Natural killer cell (primary cell): ENCODE results near the gene CHID1. TPM values are rescaled to one million over a fixed set of nuclear protein-coding genes. Genes with fewer than 3 reads are reported as not detected.

Experiments
- ATAC-seq, 3 donors: fragments of 150-1000 bp in 2 of 3; fragments of 200-7000 bp in 1 of 3; cut with Tn5 transposase; 1 replicate in 1 of 3; 2 replicates in 2 of 3; pipeline ENCODE4 v1.10.0; 2021; ENCODE audit warnings: mild to moderate bottlenecking in 2 of 3, moderate library complexity in 2 of 3
- DNase-seq, 2 donors: peaks; one replicate each; pipeline versions ENCODE4 v3.0.0 to v3.0.0-alpha.2; 2013 to 2021; ENCODE audit warnings: mixed read lengths in 1 of 2
- H3K27ac ChIP-seq: one replicate; pipeline ENCODE4 v1.5.1; 2013; ENCODE audit warnings: mild to moderate bottlenecking, low read length
- H3K27me3 ChIP-seq: one replicate; pipeline ENCODE4 v1.6.1; 2013; ENCODE audit warnings: low read length; ENCODE audit not compliant: control insufficient read depth, insufficient read depth
- H3K36me3 ChIP-seq: one replicate; pipeline ENCODE4 v1.6.1; 2013; ENCODE audit warnings: low read length; ENCODE audit not compliant: control insufficient read depth, insufficient read depth
- H3K4me1 ChIP-seq: one replicate; pipeline ENCODE4 v1.6.1; 2013; ENCODE audit warnings: low read length; ENCODE audit not compliant: control insufficient read depth, insufficient read depth
- H3K4me3 ChIP-seq: one replicate; pipeline ENCODE4 v1.5.1; 2013; ENCODE audit warnings: low read length
- H3K9me3 ChIP-seq: one replicate; pipeline ENCODE4 v1.6.1; 2013; ENCODE audit warnings: low read length; ENCODE audit not compliant: control insufficient read depth, insufficient read depth
- H3K27ac Mint-ChIP-seq, 2 donors: one replicate each; pipeline ENCODE4 v1.8.0; 2022; ENCODE audit warnings: mild to moderate bottlenecking in 2 of 2, mixed read lengths in 2 of 2, moderate library complexity in 1 of 2
- H3K27me3 Mint-ChIP-seq, 2 donors: one replicate each; pipeline ENCODE4 v1.8.0; 2022; ENCODE audit warnings: low read depth in 2 of 2, mixed read lengths in 2 of 2
- H3K36me3 Mint-ChIP-seq: one replicate; pipeline ENCODE4 v1.8.0; 2022; ENCODE audit warnings: mixed read lengths
- H3K4me1 Mint-ChIP-seq, 2 donors: one replicate each; pipeline ENCODE4 v1.8.0; 2022; ENCODE audit warnings: mixed read lengths in 2 of 2
- H3K4me3 Mint-ChIP-seq: one replicate; pipeline ENCODE4 v1.8.0; 2022; ENCODE audit warnings: mild to moderate bottlenecking, moderate library complexity, mixed read lengths
- H3K9me3 Mint-ChIP-seq, 2 donors: one replicate each; pipeline ENCODE4 v1.8.0; 2022; ENCODE audit warnings: mixed read lengths in 2 of 2
- WGBS: methylation state at CpG from one replicate; pipeline ENCODE4 v1.1.7; 2013; ENCODE audit warnings: missing lambda C conversion rate; ENCODE audit not compliant: insufficient coverage; 5-methylcytosine and 5-hydroxymethylcytosine counted together
- intact Hi-C: fragments of 100-400 bp; cut with micrococcal nuclease; formaldehyde crosslinking; loops from one replicate; pipeline ENCODE4 v1.14.2; 2022
- total RNA-seq, 4 donors: library from RNA; stranded (reverse); fragments of 120-200 nt in 1 of 4; gene quantifications; one replicate each; pipeline versions ENCODE4 v1.2.3 to v1.2.4, GENCODE V29; 2013 to 2022
- TF ChIP-seq, protein P1 (sequence below): fragments of 200-600 bp; IDR thresholded peaks from one replicate; pipeline ENCODE4 v1.8.0; 2022; ENCODE audit warnings: antibody characterized with exemption

The CHID1 gene
- total RNA-seq, 3 donors from 2014 or later (not counting 1 experiment from before 2014, with no cell fraction given), result 32.6 to 40.3 (median 33.2) TPM

DNA sequence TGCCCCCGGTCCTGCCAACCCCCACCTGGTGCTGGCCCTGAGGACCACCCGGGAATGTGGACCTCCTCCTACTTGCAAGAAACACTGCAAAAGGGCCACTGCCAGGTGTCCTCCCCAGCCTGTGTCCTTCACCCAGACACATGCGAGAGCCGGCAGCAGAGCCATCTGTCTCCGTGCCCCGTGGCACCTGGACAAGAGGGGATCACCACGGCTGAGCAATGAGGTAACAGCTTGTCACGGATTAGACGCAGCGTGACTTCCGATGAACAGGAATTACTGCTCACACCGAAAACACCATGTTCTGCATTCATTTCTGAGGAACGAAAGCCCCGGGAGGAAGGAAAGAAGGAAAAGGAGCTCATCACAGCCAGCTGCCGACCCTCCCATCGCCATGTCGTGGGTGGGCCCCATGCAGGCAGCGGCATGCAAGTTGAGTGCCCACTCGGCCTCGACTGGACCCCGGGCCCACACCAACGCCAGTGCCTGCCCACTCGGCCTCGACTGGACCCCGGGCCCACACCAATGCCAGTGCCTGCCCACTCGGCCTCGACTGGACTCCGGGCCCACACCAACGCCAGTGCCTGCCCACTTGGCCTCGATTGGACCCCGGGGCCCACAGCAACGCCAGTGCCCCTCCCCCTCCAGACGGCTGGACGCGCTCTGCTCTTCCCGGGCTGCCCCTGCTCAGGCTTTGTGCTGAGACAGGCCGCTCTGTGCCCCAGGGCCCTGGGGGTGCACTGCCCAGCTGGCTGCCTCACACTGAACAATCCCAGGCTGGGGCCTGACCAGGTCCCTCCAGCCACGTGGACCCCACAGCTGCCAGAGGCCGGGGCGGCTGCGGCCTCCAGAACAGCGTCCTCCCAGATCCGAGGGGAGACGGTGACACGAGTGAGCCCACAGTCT lies 22.0 kb downstream of the CHID1 start:
- no peaks in the 10 kb centered on the region for H3K27me3 Mint-ChIP-seq
- no peak for DNase-seq
- no peaks in the 10 kb centered on the region for H3K9me3 Mint-ChIP-seq
- intact Hi-C loops, result no loop called here
- Histone ChIP-seq H3K4me1 (no peaks in the 10 kb centered on the region), H3K36me3 (no peaks in the 10 kb centered on the region), H3K9me3 (no peaks in the 10 kb centered on the region), H3K27ac (no peak overlapping the region), H3K4me3 (no peak overlapping the region), H3K27me3 (no peaks in the 10 kb centered on the region)
- WGBS, result 94% methylated on average over 45 of the region's 45 CpGs
- no peak for ATAC-seq
- TF ChIP-seq, protein P1, sequence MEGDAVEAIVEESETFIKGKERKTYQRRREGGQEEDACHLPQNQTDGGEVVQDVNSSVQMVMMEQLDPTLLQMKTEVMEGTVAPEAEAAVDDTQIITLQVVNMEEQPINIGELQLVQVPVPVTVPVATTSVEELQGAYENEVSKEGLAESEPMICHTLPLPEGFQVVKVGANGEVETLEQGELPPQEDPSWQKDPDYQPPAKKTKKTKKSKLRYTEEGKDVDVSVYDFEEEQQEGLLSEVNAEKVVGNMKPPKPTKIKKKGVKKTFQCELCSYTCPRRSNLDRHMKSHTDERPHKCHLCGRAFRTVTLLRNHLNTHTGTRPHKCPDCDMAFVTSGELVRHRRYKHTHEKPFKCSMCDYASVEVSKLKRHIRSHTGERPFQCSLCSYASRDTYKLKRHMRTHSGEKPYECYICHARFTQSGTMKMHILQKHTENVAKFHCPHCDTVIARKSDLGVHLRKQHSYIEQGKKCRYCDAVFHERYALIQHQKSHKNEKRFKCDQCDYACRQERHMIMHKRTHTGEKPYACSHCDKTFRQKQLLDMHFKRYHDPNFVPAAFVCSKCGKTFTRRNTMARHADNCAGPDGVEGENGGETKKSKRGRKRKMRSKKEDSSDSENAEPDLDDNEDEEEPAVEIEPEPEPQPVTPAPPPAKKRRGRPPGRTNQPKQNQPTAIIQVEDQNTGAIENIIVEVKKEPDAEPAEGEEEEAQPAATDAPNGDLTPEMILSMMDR, result no peak
- peaks cover 0 to 8% of the 10 kb centered on the region in 2 donors for H3K4me1 Mint-ChIP-seq
- H3K27ac Mint-ChIP-seq, result no peak overlapping the region
- no peaks in the 10 kb centered on the region for H3K36me3 Mint-ChIP-seq
- H3K4me3 Mint-ChIP-seq, result no peak overlapping the region

DNA sequence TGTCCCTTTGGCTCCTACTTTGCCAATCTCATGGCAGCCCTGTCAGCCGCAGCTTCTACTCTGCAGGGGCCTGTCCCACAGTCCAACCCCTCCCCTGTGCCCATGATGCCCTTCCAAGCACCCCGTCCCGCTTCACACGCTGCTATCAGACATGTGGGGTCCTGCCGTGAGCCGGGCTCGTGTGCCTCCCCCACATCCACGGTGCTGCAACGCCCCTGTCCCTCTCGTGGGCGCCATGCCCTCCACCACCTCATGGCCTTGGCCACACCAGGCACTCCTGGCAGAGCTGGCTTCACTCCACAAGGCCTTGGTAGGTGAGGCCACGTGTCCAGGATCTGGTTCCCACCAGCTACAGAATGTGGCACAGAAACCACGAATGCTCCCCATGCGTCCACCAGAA lies 23.0 kb downstream of the CHID1 start:
- DNase-seq (no peak), ATAC-seq (no peak)
- H3K27ac Mint-ChIP-seq, result no peak overlapping the region
- no peaks in the 10 kb centered on the region for H3K36me3 Mint-ChIP-seq
- Histone ChIP-seq H3K27ac (no peak overlapping the region), H3K9me3 (no peaks in the 10 kb centered on the region), H3K4me3 (no peak overlapping the region), H3K27me3 (no peaks in the 10 kb centered on the region), H3K36me3 (no peaks in the 10 kb centered on the region), H3K4me1 (no peaks in the 10 kb centered on the region)
- TF ChIP-seq, protein P1, result no peak
- intact Hi-C loops, result no loop called here
- 94% methylated on average over 14 of the region's 14 CpGs for WGBS
- H3K27me3 Mint-ChIP-seq, result no peaks in the 10 kb centered on the region
- H3K9me3 Mint-ChIP-seq, result no peaks in the 10 kb centered on the region
- peaks cover 0 to 8% of the 10 kb centered on the region in 2 donors for H3K4me1 Mint-ChIP-seq
- no peak overlapping the region for H3K4me3 Mint-ChIP-seq

DNA sequence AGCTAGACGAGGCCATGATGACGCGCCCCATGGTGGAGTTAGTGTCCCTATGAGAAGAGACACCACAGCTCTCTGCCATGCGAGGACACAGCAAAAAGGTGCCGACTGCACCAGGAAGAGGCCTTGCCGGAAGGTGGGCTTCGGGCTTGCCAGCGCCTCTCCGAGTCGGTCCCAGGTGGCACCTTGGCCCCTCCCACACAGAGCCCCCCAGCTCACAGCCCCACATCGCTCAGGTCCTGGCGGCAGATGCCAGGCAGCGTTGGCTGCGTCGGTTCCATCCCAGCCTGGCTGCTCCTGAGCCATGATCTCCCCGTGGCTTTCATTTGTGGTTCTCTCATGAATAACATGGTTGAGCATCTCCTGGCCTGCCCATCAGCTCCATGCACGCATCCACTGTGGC lies 24.0 kb downstream of the CHID1 start:
- H3K9me3 ChIP-seq, result no peaks in the 10 kb centered on the region
- DNase-seq (no peak), ATAC-seq (no peak)
- intact Hi-C loops, result no loop called here
- peaks cover 0 to 8% of the 10 kb centered on the region in 2 donors for H3K4me1 Mint-ChIP-seq
- no peak overlapping the region for H3K4me3 Mint-ChIP-seq
- no peak overlapping the region for H3K4me3 ChIP-seq
- H3K27ac Mint-ChIP-seq, result no peak overlapping the region
- H3K36me3 Mint-ChIP-seq, result no peaks in the 10 kb centered on the region
- 98% methylated on average over 17 of the region's 17 CpGs for WGBS
- H3K4me1 ChIP-seq, result no peaks in the 10 kb centered on the region
- H3K27me3 ChIP-seq, result no peaks in the 10 kb centered on the region
- H3K27me3 Mint-ChIP-seq, result no peaks in the 10 kb centered on the region
- no peaks in the 10 kb centered on the region for H3K9me3 Mint-ChIP-seq
- TF ChIP-seq, protein P1, result no peak
- no peak overlapping the region for H3K27ac ChIP-seq
- H3K36me3 ChIP-seq, result no peaks in the 10 kb centered on the region
